NCI-H1105 treated with DMSO at 0.1 percent for 48 hours (cell line): ENCODE data around the gene LHFPL3.
"Not testable (repeated sequence)": the region's sequence is repeated elsewhere in the genome, so short reads cannot be mapped to it uniquely, and the experiment has no call there.

Experiments used
- DNase-seq: peaks from one replicate; lab custom pipeline; 2025; lab: John Stamatoyannopoulos, UW

LHFPL3 gene

DNA sequence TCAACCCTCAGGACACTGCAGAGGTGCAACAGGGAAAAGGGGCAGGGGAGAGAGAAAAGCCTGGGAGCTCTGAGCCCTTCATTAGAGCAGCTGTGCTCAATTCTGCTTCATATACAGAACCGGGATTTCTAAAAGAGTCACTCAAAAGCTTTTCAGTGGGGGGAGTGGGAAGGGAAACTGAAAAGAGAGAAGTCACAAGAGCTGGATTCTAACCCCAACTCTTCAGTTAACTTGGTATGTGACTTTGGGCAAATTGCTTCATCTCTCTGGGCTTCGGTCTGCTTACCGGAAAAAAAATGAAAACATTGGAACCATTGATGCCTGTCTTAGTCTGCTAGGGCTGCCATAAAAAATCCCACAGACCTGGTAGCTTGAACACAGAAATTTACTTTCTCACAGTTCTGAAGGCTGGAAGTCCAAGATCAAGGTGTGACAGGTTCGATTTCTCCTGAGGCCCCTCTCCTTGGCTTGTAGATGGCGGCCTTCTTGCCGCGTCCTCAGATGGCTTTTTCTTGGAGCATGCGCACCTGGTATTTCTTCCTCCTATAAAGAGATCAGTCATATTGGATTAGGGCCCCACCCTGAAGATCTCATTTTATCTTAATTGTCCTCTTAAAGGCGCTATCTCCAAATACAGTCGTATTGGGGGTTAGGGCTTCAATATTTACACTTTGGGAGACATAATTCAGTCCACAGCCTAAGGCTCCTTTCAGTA lies 567.3 kb downstream of the LHFPL3 start:
- no peak for DNase-seq

- no peak for DNase-seq
These were observed 570.0 kb downstream of the LHFPL3 start for GRCh38 chr7:104898434-104898833.

DNA sequence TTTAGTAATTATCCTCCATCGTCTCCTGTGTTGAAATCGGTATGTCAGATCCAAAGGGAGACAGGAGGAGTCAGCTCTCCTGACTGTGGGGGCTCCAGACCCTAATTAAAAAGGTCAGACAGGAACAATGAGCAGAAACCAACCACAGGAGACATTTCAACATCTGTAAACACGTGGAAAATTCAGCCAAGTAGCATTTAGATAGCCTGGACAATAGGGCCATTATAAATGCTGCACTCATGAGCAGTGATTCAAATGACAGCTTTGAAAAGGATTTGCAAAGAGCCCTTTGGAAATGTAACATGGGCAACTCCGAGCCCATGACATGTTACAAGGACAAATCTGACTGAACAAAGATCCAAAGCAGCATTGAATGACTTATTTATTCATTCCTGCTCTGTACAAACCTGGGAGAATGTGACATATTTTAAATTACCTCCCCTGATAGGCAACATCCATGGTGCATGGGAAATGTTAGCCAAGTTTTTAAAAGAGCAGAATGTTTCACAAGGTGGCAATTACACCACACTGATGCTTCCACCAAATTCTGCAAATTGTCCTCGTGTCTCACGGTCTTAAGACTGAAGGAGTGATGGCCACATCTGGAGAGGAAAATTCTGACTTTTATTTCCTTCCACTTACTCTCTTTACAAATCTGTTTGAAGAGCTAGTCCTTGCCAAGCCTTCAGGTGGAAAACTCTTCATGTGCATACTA lies 572.3 kb downstream of the LHFPL3 start:
- no peak for DNase-seq

DNA sequence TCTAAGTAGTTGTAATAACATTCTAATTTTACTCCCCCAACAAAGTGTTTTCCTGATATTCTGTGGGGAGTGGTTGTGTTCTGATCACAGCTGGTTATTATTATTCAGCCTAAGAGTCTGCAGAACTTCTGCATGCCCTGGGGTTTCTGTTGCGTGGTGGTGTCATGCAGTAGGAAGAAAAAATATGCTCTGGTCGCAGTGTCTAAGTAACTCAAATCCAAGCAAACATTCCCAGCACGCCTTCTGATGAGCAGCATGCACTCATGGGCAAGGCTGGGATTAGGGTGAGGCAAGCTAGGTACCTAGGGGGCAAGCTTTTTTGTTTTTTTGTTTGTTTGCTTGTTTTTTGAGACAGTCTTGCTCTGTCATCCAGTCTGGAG lies 572.8 kb downstream of the LHFPL3 start:
- no peak for DNase-seq

DNA sequence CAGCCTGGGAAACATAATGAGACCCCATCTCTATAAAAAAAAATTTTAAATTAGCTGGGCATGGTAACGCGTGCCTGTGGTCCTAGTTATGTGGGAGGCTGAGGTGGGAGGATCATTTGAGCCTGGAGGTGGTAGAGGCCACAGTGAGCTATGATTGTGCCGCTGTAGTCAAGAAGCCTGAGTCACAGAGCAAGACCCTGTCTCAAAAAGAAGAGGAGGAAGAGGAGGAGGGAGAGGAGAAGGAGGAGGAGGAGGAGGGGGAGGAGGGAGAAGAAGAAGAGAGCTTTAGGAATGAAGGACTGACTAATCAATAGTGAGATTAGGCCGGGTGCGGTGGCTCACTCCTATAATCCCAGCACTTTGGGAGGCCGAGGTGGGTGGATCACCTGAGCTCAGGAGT lies 573.8 kb downstream of the LHFPL3 start:
- no peak for DNase-seq

GRCh38 chr7:104903044-104903443 lies 574.6 kb downstream of the LHFPL3 start:
- no peak for DNase-seq

GRCh38 chr7:104903846-104904245 lies 575.4 kb downstream of the LHFPL3 start:
- no peak for DNase-seq

DNA sequence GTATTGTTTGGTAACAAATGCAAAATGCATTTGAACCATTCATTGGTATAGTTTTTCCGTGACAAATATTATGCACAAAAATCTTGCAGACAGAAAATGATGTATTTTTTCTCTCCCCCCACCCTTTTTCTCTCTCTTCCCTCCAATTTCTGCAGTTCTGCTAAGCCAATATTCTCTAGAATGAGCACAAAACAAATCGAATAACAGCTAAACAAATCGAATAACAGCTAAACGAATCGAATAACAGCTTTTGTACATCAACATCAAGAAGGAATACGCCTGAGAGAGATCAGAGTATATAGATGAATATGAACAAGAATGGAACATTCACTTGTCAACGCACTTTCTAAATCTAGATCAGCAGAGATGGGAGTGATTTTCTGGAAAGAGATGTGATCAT lies 577.6 kb downstream of the LHFPL3 start:
- no peak for DNase-seq

DNA sequence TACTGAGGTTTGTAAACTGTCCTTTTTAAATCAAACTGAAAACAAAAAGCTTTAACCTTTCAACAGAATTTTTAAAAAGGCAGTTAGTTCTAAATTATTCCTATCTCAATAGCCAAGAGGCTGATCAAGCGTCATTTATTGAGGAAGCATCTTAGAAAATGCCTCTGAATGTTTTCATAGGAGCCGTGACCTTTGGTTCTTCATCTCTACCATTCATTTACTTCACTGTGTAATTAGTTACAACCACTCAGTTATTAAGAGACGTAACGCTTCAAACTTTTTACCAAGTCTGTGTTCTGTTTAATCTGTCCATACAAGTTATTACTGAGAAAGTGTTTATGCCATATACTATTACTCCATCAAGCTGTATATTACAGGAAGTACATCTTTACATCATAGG lies 578.2 kb downstream of the LHFPL3 start:
- no peak for DNase-seq

DNA sequence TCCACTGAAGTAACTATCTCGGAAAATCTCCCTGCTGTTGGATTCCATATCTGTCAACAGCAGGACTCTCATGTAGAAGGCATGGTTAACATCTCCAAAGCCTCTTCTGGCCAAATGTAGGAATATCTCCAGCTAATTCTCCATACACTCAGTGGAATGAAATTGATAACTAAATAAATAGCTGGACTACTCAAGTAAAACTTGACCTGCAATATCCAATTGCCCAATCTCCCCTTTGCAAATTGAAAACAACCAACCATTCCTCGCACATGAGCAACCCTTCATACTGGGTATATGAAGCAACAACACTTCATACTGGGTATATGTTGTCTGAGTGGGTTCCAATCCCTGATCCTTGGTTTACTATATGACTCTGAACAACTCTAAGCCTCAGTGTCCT lies 580.2 kb downstream of the LHFPL3 start:
- DNase-seq = no peak

GRCh38 chr7:104909096-104909495 lies 580.7 kb downstream of the LHFPL3 start:
- DNase-seq = no peak

DNA sequence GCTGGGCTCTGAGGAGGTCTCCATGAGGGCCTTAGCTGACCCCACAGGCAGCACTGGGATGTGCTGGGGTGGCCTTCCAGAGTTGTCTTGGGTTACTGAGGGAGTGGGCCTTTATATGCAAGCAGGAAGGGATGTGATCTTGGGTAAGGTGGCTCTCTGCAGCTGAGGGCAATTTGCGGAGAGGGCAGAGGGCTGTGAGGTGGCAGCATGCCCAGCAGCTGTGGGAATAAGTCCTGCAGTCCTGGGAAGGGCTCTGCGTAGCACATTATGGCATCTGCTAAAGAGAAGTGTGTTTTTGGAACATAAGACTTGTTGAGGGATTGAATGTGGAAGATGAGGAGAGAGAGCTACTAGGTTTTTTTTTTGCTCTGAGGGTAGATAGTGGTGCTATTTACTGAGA lies 586.0 kb downstream of the LHFPL3 start:
- DNase-seq = no peak

DNA sequence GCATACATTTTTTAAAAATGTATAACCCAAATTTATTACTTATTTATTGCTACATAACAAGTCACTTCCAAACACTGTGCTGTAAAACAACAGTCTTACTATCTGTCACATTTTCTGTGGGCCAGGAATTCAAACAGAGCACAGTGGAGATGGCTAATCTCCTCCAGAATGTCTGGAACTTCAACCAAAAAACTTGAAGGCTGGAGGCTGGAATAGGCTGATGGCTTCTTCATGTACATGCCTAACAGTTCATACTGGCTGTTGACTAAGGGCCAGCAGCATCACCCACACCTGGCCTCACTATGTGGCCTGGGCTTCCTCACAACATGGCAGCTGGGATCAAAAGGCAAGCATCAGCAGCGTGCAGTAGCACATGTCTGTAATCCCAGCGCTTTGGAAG lies 593.2 kb downstream of the LHFPL3 start:
- DNase-seq = no peak

DNA sequence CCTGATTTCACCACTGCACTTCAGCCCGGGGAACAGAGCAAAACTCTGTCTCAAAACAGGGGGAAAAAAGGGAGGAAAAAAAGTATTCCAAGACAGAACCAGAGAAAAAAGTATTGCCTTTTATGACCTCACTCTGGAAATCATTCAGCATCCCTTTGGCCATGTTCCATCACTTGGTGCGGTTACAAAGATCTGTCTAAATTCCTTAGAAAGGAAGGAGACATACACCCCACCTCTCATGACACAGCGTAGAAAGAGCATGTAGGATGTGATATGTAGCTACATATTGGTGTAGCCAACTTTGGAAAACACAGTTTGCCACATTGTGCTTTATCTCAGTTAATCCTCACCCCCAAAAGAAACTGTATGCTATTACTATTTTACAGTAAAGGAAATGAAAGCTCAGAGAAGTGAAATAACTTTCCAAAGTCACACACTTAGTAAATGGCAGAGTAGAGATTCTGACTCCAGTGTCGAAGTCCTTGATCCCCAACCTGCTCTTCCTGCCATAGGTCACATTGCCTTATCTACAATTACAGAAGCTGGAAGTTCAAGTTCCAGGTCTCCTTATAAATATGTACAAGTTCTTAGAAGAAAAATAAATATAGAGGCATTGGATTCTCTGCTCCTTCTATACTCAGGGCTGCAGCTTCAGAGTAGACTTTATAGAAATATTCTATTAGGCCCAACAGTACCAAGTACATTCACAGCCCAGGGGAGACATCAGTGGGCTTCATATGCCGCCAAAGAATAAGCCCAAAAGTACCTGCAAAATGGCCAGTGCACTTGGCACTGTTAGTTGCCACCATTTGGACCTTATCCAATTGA lies 594.0 kb downstream of the LHFPL3 start:
- DNase-seq = no peak

DNA sequence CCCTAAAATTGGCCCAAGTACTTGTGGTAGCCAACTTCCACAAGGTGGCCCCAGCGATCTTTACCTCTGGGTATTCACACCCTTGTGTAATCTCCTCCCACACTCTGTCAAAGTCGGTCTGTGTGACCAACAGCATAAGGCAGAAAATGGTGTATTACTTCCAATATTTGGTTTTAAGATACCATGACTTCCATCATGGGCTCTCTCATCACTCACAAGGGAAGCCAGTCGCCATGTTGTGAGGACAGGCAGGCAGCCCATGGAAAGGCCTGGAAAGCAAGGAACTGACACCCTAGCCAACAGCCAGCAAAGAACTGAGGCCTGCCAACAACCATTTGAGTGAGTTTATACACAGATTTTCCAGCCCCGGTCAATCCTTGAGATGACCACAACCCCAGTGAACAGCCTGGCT lies 594.6 kb downstream of the LHFPL3 start:
- DNase-seq = peak; percentile 77

DNA sequence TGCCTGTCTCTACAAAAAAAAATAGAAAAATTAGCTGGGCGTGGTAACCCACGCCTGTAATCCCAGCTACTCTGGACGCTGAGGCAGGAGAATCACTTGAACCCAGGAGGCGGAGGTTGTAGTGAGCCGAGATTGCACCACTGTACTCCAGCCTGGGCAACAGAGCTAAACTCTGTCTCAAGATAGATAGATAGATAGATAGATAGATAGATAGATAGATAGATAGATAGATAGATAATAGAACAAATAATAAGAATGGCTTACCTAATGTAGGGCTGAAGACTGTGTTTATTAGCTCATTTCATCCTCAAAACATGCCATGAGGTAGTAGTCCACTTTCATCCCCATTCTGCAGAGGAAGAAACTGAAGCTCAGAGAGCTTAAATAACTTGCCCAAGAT lies 597.8 kb downstream of the LHFPL3 start:
- not testable (repeated sequence) for DNase-seq

DNA sequence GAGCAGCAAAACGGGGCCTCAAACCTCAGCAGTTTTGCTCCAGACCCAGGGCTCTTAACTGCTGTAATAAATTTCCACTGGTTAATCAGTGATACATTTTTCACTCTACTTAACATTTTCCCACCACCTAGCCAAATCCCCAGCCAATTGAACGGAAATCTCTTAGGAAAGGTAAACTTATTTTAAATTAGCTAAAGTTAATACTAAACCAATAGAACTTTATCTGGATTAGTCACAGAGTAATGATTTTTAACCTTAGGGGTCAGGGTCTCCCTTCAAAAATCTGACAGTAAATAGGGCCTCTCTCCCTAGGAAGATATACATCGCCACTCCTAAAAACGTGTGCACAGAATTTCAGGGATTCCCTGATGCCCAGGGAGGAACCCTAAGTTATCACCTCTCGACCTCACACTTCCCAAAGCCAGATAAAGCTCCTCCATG lies 598.2 kb downstream of the LHFPL3 start:
- no peak for DNase-seq

- DNase-seq = no peak
These were observed 598.7 kb downstream of the LHFPL3 start for GRCh38 chr7:104927055-104927454.

DNA sequence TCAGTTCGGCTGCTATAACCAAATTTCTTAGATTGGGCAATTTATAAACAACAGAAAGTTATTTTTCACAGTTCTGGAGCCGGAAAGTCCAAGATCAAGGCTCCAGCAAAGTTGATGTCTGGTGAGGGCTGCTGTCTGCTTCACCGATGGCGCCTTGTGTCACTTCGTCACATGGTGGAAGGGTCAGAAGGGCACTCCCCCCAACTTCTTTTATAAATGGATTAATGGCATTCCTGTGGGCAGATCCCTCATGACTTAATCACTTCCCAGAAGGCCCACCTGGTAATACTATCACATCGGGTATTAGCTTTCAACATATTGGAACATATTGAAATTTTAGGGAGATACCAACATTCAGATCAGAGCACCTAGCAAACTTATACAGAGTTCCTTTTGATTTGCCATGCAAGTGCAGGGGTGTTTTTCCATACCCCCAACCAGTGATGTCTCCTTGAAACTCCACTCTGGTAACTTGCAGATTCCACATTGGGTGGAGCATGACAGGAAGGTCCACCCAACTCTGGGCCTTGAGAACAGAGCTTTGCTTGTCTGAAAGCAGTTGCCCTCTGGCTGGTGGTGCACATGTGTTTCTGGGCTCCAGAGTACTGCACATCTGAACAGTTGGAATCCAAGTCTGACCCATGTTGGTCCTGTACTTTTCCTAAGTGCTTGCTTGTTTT lies 600.5 kb downstream of the LHFPL3 start:
- no peak for DNase-seq

DNA sequence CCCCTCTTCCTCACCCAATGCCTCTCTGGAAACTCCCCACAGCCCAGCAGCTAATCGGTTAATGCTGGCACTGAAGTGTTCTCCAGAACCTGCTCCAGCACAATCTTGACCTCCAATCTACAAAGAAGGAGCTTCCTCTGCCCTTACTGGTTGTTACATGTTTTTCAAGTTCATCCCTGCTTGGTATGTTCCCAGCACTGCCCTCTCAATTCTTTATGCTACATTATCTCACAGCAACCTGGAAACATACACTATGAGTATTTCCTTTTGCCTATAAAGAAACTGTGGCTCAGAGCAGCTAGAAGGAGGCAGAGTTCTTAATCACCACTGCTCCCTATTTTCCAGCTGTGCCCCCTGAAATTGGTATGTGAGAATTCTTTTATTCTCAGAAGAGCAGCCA lies 601.5 kb downstream of the LHFPL3 start:
- no peak for DNase-seq

DNA sequence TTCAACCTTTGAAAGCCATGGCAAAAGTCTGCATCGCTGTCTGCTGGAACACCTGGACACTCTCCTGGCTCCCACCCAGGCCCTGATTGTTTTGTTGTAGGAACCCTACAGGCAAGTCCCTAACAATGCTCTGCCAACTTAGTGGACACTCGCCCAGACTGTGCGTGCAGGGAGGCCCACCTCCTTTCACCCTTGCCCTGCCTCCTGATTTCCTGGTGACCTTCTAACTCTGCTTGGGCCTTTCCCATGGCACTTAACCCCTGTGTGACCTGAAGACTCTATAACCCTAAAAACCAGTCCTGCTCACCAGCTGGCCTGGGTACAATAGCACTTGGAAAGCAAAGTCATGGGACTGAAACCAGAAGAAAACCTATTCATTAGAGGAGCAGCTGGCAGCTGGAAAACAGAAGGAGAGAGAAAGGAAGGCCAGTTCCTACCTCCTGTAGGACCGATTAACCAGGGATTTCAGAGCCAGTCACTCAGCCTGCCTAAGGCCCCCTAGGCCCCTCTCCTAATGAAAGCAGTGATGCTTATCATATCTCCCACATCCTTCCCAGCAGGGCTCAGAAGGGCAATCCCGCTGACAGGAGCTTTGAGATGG lies 602.9 kb downstream of the LHFPL3 start:
- DNase-seq = no peak

DNA sequence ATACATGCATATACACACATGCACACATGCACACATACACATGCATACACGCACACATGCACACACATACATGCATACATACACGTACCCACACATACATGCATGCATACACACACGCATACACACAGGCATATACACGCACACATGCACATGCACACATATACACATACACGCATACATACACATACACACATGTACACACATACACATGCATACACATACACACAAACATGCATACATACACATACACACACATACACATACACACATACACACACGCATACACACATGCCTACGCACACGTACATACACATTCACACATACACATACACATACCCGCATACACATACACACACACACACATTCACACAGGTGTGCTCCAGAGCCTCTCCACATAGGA lies 604.6 kb downstream of the LHFPL3 start:
- no peak for DNase-seq
